WTC11 (cell line): ENCODE measurements around the gene C9.

Experiments used
- EMX1 ChIP-seq: fragments of 250-450 bp; sonication (Bioruptor Pico); IDR thresholded peaks from 2 replicates; pipeline ENCODE4 v1.8.0; 2021; ENCODE audit warnings: mild to moderate bottlenecking
- HMGXB4 ChIP-seq: sonication (generic); formaldehyde crosslinking; IDR thresholded peaks from 2 replicates; pipeline ENCODE4 v1.8.1; 2023; ENCODE audit warnings: mild to moderate bottlenecking, moderate library complexity, missing genetic modification reagents
- TF ChIP-seq, protein P1 (sequence below): sonication (generic); formaldehyde crosslinking; IDR thresholded peaks from 2 replicates; pipeline ENCODE4 v1.8.1; 2023; ENCODE audit warnings: mild to moderate bottlenecking, missing genetic modification reagents, moderate library complexity
- TF ChIP-seq, protein P2 (sequence below): fragments of 250-450 bp; sonication (Bioruptor Pico); IDR thresholded peaks from 2 replicates; pipeline ENCODE4 v1.9.0; 2021; ENCODE audit warnings: mild to moderate bottlenecking
- TF ChIP-seq, protein P3 (sequence below): sonication (generic); formaldehyde crosslinking; IDR thresholded peaks from 2 replicates; pipeline ENCODE4 v1.8.0; 2022; ENCODE audit warnings: mild to moderate bottlenecking, missing genetic modification reagents

GRCh38 chr5:39267186-39267585 is 97.1 kb downstream of the C9 start:
- TF ChIP-seq EMX1 (CRISPR knock-in tag) (no peak), HMGXB4 (CRISPR knock-in tag) (no peak)
- TF ChIP-seq, protein P1, sequence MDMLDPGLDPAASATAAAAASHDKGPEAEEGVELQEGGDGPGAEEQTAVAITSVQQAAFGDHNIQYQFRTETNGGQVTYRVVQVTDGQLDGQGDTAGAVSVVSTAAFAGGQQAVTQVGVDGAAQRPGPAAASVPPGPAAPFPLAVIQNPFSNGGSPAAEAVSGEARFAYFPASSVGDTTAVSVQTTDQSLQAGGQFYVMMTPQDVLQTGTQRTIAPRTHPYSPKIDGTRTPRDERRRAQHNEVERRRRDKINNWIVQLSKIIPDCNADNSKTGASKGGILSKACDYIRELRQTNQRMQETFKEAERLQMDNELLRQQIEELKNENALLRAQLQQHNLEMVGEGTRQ (CRISPR knock-in tag) = no peak
- TF ChIP-seq, protein P2, sequence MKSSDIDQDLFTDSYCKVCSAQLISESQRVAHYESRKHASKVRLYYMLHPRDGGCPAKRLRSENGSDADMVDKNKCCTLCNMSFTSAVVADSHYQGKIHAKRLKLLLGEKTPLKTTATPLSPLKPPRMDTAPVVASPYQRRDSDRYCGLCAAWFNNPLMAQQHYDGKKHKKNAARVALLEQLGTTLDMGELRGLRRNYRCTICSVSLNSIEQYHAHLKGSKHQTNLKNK (CRISPR knock-in tag) = no peak
- TF ChIP-seq, protein P3, sequence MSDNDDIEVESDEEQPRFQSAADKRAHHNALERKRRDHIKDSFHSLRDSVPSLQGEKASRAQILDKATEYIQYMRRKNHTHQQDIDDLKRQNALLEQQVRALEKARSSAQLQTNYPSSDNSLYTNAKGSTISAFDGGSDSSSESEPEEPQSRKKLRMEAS (CRISPR knock-in tag) = no peak
